HPDE6-E6E7 (cell line): Measurements from ENCODE around the gene CERS6.

ENCODE experiments used
- DNase-seq: peaks from one replicate; pipeline ENCODE4 v3.0.0; 2011; ENCODE audit warnings: missing footprints; ENCODE audit errors: extremely low spot score

Gene CERS6

DNA sequence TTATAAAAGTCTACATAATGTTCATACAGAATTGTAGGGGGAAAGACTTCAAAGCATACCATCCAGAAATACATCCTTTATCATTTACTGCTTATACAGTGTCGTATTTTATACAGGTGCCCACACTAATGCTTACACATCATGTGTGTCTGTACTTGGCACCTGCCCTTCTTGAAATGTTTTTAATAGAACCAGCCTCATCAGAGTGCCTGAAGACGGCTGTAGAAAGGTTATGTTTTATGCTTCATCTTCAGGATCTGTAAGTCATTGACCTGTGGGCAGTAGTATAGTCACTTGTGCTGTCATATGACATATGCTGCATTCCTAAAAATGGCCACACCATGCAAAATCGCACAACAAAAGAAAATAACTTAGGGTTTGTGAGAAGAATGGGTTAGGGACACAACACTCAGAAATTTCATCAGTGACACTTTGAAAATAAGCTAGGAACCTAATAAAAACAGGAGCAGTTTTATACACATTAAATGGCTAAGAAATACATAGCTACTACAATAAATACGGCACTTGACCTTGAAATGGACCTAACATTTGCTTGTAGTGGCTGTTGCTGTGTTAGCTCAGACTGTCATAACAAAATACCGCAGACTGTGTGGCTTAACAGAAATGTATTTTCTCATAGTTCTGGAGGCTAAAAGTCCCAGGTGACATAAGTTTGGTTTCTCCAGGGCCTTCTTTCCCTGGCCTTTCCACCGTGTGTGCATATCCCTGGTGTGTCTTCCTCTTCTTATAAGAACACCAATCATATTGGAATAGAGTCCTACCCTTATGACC, 112.6 kb downstream of the CERS6 start:
- no peak for DNase-seq

GRCh38 chr2:168571061-168571460, 115.0 kb downstream of the CERS6 start:
- peak; percentile 41 for DNase-seq

DNA sequence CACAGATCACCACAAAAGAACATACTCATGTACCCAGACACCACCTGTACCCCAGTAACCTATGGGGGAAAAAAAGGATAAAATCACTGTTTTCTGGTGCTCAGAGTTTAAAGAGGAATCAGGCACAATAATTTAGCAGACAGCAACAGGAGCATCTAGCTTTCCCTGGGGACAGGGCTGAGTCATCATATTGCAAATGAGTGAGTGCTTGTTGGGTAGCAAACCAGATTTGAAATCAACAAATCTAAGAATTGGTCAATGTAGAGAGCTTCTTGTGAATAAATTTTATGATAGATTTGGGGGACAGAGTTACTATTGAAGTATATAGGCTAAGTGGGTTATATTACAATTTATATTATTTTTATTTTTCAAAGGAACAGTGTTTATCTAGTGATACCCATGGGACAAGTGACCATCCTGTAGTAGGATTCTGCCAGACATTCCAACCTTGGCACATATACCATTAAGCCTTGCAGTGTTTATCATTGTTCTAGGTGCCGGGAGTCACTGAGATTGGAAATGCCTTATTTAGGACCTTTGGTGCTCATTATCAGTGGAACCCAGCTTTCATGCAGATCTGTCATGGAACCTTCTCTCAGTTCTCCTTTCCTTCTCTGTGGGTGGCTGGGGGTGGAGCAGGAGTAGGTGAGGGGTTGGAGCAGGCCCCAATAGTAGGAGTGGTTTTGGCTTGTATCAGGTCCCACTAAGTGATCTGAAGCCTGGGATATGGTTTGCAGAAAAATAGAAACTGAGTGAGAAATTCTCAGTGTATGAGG, 117.2 kb downstream of the CERS6 start:
- DNase-seq, result no peak

GRCh38 chr2:168574856-168575630, 119.0 kb downstream of the CERS6 start:
- no peak for DNase-seq

DNA sequence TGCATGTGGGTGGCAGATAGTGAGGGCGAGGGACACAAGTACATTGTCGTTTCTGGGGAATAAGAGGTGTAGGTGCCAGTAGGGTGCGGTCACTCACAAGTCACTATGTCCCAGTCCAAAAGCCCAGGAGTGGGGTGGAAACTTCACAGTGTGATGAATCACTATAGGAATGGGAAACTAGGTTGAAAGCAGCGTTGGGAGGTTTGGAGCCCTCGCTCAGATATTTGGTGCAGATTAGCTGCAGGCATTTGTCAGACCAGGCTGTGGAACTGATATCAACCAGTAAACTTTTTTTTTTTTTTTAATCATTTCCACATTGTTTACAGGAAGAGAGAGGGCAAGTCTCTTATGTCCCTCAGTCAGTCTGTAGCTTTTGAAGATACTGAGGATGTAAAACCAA, 121.8 kb downstream of the CERS6 start:
- no peak for DNase-seq

DNA sequence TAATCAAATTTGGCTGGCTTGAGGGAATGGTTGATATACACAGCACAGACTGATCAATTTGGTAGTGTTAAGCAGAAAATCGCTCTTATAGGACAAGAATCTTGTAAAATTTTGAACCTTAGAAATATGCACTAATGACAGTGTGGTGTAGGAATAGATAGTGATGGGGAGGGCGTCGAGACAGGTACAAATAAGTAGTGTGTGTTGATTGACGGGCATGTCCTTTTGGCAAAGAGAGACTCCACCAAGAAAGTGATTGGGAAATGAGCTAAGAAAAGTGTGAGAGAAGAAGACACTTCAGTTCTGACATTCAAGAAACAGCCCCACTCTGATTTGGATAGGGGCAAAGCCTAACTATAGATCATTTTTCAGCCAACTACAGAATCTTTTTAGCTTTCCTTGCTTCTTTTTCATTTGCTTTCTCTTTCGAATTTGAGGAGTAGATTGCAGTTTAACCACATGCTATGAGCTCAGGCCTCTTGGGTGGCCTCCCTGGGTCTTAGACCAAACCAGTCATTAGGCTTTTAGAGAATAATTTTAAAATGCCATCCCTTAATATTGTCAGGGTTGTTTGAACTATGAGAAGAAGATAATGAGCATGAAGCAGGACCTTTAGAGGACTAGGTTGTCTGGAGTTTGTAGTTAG, 127.1 kb downstream of the CERS6 start:
- no peak for DNase-seq

DNA sequence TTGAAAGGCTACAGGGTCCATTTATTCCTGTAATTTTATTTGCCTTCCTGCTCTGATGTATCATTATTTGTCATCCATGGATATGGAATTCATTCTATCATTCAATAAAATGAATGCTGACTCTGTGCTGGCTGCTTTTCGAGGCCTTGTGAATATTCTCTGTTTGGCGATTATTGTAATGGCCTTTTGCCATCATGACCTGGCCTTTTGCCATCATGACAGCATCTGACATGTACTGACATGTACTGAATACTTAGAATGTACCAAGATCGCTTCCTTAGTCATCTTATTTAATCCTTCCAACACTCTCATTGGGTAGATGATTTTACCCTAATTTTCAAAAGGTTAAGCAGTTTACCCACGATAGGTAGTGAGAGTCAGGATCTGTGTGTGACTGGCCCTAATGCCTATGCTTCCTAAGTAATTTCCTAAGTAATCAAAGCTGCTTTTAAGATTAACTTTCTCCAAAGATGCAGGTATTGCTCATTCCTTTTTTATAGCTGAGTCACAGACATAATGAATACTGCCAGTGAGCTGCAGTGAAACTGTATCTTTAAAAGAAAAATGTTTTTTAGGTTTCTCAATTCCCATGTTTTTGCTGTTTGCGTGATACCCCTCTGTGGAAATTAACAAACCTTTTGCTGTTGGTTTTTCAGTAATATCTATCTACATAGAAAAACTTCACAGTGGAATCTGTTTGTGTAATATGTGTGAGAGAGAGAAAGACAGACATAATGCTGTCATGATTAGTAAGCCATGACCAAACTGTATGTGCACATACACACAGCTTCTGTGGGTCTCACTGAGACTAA, 127.8 kb downstream of the CERS6 start:
- peak; percentile 36 for DNase-seq

- no peak for DNase-seq
Measured at GRCh38 chr2:168584911-168585310, 128.8 kb downstream of the CERS6 start.

DNA sequence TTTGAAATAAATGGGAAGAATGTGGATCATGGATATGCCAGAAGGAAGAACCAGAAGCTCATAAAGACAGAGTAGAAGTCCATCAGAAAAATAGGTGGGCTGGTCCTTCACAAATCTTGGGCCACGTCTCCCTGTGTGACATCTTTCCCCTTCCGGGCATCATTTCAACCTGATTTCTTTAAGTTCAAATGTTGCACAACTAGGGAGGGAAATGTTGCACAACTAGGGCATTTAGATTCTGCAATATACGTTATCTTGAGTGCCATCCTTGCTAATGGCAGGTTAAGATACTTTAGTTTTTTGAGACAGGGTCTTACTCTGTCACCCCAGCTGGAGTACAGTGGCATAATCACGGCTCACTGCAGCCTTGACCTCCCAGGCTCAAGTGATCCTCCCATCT, 129.6 kb downstream of the CERS6 start:
- DNase-seq, result no peak

- DNase-seq, result no peak
Measured at GRCh38 chr2:168587307-168587706, 131.2 kb downstream of the CERS6 start.

DNA sequence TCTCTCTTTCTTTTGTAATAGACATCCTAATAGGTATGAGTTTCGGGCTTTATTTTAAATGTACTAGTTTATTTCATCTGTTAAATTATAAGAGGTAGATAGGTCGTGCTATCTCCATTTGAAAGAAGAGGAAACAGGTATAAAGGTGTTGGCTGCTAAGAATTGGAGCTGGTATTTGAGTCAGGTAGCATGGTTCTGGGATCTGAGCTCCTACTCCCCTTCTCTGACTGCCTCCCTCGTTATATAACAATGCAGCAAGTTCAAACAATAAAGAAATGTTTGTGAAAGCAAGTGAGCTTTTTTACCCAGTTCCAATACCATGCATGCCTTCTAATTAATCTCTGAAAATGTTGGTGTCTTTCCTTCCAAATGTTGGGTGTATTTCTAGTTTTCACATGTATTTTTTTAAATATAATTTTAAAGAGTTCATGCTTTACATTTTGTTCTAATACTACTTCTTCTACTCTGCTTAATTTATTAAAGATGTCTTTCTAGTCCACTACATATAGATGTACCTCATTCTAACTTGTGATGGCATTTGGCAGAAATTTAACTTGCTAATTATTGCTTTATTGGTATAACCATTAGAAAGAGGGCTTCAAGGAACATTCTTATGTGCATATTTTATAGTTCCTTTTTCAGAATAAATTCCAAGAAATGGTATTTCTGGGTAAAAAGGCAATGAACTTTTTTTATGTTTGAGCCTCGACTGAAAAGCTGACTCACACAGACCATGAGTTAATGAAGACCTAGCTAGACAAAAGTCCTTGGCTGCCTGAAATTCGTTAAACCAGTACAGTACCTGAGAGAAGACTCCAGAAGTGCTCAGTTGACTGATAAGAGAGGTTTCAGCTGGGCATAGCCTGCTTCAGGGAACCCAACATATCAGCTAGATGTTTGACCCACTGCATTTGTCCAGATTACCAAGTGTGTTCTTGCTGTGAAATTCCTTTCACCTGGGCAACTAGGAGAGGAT, 133.5 kb downstream of the CERS6 start:
- no peak for DNase-seq

DNA sequence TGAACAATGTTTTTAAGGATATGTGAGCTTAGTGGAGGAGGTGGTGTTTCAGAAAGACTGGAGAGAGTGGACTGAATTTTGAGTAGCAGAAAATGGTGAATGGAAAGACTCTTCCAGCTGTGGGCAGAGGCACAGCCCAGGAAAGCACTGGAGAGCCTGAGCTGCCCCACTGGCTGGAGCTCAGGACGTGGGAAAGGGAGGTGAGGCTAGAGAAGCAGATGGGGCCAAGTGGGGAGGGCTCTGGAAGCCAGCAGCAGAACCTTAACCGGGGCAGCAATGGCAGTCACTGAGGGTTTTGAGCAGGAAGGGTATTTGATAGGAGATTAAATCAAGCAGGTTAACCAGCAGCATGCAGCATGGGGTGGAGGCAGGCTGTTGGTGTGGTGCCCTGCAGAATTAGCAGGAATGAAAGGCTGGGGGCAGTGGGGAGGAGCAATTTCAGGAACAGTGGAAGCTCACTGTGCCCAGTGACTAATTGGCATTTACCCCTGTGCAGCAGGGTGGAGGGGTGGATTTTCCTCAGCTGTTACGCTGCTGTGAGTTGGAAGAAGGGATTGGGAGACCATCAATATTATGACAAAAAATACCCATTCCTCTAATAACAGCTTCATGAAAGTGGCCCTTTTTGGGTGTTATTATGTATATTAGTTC, 136.2 kb downstream of the CERS6 start:
- no peak for DNase-seq

DNA sequence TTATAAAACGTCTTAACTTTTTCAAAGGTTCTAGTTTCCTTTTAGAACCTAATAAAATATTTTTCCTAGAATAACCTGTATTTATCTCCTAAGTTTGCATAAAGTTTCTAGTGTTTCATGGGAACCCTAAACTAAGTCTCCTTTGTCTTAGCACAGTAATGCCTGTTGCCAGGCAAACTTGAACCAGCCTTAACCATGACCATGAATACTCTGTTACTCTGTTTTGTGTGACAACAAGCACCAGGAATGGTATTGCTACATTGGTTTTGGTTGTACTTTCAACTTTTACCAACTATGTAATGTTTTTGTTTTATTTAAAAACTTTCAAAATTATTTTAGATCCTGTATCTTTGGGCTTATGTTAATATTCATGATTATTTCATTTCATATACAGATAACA, 137.6 kb downstream of the CERS6 start:
- no peak for DNase-seq

- no peak for DNase-seq
Measured at GRCh38 chr2:168594778-168595177, 138.7 kb downstream of the CERS6 start.

- no peak for DNase-seq
Measured at GRCh38 chr2:168596881-168597655, 141.0 kb downstream of the CERS6 start.

DNA sequence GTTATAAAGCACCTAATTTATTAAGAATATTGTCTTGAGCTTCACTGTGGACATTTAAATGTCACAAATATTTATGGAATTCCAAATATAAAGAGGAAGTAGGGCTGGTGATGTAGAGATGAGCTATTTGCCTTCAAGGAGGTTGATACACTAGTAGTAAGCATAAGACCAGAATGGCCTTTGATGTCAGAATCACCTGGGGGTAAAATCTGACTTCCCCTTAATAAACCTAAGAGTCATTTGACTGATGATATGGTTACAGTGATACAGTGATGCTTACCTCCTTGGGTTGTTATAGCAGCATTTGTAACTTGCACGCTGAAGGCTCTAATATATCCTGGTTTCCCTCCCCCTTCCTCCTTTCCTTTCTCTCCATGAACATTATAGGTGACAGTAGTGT, 143.7 kb downstream of the CERS6 start:
- no peak for DNase-seq

DNA sequence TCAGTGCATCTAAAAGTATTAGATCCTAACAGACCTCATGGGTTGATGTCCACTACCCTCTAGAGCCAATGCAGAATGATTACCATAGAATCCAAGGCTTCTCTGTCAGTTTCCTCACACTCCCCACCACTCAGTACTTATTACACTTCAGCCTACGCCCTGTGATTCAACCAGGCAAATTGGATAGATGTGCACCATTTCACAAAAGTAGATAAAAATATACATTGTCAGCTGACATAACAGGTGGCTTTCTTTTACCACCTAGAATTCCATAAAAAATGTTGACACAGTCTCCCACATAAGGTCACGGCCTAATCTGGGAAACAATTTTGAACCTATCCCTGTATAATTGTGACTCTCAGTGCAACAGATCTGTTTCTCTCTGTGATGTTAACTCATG, 144.9 kb downstream of the CERS6 start:
- DNase-seq, result no peak

GRCh38 chr2:168601741-168602140, 145.7 kb downstream of the CERS6 start:
- no peak for DNase-seq

GRCh38 chr2:168602379-168602778, 146.3 kb downstream of the CERS6 start:
- no peak for DNase-seq
